Activated CD4-positive, alpha-beta T cell treated with anti-CD3 and anti-CD28 coated beads, Interleukin-2, amount 50 U/mL, for 24 hours (primary cell): Measurements from ENCODE around the gene SLC25A19.
"Not testable (repeated sequence)": the region's sequence is repeated elsewhere in the genome, so short reads cannot be mapped to it uniquely, and the experiment has no call there.

Experiments
- DNase-seq, 2 donors: peaks; one replicate each; pipeline ENCODE4 v3.0.0-alpha.2; 2020; ENCODE audit warnings: low read depth in 1 of 2, low spot score in 1 of 2

SLC25A19 gene

DNA sequence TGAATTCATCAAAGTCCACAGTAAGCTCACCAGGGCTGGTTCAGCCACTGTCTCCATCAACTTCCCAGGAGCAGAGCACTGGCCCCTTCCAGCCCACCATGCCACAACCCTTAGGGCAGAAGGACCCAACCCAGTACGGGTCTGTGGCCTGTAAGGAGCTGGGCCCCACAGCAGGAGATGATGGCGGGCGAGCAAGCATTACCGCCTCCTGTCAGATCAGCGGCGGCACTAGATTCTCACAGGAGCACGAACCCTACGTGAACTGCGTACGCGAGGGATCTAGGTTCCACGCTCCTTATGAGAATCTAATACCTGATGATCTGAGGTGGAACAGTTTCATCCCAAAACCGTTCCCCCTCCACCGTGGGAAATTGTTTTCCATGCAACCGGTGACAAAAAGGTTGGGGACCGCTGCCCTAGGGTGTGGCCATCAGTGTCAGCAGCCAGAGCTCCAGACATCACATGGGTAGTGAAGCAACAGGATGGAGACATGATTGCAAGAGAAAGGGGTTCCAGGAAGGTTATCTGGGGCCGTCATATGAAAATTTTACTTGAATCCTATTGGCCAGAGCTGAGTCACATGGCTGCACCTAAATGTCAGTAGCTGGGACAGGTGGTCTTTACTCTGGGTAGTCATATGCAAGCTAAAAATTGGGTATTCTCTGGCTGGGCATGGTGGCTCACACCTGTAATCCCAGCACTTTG is 12.4 kb upstream of the SLC25A19 start:
- DNase-seq, result no peak

DNA sequence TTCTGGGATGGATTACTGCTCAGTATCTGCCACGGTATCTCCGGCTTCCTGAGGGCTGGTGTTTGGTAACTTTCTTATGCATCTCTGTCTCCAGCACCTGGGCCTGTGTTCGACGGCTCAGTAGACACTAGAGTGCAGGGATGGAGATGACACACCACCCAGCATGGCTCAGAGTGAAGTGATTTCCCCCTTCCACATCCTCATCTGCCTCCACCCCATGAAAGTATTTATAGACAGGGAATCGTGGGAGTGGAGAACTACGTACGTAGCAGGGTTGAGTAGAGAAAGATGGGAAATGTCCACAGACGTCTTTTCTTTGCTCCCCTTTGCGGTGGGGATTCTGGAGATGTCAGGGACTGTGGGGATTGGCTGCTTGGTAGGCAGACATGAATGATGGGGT is 11.8 kb upstream of the SLC25A19 start:
- DNase-seq, result no peak

DNA sequence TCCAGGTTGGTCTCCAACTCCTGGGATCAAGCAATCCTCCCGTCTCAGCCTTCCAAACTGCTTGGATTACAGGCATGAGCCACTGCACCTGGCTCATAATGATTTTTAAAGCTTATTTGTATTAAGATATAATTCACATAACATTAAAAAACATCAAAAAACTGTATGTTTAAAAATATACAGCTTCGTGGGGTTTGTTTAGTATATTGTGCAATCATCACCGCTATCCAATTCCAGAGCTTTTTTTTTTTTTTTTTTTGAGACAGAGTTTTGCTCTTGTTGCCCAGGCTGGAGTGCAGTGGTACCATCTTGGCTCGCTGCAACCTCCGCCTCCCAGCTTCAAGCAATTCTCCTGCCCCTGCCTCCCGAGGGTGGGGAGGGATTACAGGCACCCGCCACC is 11.0 kb upstream of the SLC25A19 start:
- no peak for DNase-seq

DNA sequence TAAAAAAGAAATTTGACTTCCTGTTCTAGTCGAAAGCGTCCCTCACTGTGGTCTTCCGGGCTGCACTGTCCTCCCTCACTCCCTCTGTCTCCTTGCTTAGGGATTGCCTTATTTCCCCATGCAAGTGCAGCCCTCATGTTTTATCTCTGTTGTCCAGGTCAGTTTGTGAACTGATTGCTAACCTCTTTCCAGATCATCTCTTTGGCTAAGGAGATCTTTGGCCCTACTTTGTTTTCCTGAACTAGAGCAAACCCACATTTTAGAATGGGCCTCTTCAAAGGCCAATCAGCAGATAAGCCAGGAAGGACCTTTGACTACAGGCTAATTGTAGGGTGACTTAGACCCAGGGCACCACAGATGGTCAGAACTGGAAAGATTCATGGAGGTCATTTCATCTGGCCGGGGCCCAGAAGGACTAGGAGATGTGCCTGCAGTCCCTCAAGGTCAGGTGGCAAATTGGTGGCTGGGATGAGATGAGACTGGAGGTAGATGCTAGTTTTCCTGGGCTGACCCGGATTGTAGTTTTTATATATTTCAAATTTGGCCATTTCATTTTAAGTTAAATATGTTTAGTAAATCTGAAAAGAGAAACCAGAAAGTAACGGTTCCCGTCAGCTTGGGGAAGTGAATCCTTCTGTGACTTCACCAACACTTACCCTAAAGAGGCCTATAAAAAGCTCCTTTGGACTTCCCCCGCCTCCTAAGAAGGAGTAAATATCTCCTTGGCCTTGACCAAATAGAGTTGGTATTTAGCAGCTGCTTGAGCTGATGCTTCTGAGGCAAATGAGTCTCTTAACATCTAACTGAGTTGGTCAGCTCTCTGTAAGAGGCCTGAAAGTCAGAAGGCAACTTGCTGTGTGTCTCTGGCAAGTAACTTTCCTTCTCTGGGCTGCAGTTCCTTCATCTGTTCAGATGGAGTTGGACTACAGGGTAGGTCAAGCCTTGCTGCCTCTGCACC is 6.2 kb upstream of the SLC25A19 start:
- DNase-seq, result no peak

DNA sequence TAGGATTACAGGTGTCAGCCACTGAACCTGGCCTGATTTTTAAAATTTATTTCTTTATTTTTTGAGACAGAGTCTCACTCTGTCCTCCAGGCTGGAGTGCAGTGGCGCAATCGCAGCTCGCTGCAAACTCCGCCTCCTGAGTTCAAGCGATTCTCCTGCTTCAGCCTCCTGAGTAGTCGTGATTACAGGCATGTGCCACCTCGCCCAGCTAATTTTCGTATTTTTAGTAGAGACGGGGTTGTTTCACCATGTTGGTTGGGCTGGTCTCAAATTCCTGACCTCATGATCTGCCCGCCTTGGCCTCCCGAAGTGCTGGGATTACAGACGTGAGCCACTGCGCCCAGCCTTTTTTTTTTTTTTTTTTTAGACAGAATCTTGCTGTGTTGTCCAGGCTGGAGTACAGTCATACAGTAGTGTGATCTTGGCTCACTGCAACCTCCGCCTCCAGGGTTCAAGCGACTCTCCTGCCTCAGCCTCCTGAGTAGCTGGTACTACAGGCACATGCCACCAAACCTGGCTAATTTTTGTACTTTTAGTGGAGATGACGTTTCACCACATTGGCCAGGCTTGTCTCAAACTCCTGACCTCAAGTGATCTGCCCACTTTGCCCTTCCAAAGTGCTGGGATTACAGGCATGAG is 3.7 kb upstream of the SLC25A19 start:
- not testable (repeated sequence) for DNase-seq

DNA sequence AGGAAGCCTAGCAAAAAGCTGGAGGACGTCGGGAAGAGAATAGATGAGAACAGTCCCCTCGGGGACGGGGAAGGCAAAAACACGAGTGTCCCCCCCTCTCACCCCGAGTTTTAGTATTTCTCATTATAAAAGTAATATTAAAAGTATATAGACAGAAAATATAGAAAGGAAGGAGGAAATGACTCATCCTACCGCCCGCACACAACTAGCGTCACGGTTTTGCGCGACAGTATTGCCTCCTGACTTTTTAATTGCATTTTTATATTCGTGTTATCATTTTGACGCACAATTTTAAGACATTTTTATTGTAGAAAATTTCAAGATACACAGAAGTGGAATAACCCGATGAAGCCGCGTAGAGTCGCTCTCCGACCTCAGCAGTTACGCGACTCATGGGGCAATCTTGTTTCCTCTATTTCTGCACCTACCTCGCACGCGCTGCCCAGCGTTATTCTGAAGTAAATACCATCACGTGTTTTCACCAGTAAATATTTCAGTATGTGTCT is 652 bp upstream of the SLC25A19 start:
- DNase-seq, result peak; percentile 58 to 68

DNA sequence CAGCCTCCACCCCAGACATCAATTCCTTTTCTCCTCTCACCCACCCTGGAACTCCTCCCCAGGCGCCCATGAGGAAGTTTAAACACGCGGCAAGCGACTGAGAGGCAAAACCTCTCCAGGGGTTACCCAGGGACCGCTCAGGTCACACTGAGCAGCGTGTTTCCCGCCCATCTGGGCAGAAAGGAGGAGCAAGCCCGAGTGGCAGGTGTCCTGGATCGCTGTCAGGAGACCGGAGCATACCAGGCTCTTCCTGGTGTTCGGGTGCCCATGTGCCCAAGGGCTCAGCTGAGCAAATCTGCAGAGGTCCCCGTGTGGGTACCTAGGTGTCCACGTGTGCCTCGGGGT is 491 bp downstream of the SLC25A19 start:
- DNase-seq, result peak in 1 of 2 donors; percentile 36

DNA sequence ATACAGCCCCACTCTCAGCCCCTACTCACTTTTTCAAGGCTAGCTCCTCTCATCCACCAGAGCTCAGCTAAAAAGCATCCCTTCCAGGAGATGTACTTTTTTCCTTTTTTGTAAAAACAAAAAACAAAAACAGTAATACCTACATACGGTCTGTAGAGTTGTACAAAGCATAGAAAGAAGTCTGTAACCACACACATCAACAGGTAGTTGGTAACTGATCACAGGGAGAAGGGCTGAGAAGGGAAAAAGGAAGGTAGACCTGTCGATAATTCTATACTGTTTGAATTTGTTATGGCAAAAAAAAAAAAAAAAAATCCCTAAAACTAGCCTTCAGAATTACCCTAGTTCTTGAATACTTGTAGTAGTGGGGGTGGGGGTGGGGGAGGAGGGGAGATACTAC is 874 bp downstream of the SLC25A19 start:
- no peak for DNase-seq

DNA sequence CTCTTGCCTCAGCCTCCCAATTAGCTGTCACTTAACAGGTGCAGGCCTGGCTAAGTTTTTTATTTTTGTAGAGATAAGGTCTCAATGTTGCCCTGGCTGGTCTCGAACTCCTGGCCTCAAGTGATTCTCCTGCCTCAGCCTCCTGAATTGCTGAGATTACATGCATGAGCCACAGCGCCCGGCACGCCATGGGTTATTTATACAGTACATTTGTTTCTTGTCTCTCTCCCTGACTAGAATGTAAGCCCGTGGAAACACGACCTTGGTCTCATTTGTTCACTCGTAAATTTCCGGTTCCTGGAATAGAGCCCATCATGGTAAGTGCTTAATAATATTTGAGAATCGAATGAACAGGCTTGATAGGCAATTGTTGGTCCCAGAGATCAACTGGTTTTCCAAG is 2.0 kb downstream of the SLC25A19 start:
- DNase-seq, result no peak

DNA sequence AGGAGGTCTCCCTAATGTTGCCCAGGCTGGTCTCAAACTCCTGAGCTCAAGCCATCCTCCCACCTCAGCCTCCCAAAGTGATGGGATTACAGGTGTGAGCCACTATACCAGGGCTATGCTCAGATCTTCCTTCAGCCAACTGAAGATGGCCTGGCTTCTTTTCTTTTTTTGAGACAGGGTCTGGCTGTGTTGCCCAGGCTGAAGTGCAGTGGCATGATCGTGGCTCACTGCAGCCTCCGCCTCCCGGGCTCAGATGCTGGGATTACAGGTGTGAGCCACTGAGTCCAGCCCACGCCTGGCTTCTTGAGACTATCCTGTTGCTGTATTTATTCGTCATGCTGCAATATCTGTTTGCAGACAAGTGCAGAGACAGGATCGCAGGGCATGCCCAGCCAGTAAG is 4.1 kb downstream of the SLC25A19 start:
- DNase-seq, result no peak

DNA sequence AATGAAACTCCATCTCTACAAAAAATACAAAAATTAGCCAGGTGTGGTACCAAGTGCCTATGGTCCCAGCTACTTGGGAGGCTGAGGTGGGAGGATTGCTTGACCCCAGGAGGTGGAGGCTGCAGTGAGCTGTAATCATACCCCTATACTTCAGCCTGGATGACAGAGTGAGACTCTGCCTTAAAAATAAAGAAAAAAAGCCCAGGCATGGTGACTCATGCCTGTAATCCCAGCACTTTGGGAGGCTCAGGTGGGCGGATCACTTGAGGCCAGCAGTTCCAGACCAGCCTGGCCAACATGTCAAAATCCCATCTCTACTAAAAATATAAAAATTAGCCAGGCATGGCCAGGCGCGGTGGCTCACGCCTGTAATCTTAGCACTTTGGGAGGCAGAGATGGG is 9.0 kb downstream of the SLC25A19 start:
- DNase-seq, result not testable (repeated sequence)

DNA sequence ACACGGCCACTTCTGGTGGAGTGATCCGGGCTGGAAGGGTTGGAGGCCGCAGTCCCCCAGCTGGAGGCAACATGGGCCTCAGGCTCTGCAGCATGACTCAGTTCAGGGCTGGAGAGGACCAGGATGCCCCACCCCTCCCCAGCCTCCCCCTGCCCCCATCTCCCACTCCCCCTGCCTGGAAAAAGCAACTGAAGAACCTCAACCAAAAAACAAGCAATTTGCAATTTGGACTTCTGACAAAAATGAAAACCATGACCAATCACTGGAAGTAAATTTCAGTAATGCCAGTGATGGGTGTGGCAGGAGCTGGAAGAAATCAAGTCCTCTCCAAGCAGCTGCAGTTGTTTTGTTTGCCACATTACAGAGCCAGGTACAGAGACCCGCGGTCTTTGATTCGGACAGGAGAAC is 11.6 kb downstream of the SLC25A19 start:
- DNase-seq, result no peak

DNA sequence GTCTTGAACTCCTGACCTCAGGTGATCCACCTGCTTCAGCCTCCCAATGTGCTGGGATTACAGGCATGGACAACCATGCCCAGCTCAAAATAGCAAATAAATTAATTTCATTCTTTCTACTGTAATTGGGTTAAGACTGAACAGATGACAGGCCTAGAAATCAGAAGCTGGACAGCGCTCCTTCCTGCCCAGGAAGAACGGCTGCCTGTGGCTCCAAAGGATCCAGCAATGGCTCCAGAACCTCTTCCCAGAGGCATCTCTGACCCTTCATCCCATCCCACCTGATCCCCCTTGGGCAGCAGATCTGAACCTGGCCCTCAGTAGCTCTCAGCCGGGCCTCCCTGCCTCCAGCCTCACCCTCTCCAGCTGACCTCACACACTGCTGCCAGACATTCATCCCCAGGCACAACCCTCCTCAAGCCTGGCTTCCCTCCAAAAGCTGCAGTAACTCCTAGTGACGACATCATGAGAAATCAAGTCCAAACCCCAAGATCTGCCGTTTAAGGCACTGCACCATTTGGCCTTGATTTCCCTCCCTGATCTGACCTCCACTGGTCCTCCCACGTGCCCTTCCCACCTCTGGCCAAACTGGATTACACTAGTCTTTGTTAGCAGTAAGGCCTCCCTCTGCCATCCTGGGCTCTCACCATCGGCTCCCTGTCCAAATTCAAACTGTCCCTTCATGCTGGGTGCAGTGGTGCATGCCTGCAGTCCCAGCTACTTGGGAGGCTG is 15.1 kb downstream of the SLC25A19 start:
- DNase-seq, result no peak

DNA sequence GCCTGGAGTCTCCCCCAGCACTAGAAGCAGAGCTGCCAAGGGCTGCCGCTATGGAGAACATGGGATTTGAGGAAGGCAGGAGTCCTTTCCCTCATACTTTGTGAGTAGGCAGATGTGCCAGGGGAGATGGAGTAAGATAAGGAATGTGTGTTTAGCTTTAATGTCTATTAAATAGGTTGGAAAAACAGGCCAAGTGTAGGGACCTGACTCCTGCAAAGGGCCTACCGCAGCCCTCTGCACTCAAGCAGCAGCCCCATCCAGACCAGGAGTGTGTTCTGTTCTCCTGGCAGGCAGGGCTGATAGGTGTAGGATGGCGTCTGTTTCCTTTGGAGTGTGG is 16.4 kb downstream of the SLC25A19 start:
- no peak for DNase-seq

DNA sequence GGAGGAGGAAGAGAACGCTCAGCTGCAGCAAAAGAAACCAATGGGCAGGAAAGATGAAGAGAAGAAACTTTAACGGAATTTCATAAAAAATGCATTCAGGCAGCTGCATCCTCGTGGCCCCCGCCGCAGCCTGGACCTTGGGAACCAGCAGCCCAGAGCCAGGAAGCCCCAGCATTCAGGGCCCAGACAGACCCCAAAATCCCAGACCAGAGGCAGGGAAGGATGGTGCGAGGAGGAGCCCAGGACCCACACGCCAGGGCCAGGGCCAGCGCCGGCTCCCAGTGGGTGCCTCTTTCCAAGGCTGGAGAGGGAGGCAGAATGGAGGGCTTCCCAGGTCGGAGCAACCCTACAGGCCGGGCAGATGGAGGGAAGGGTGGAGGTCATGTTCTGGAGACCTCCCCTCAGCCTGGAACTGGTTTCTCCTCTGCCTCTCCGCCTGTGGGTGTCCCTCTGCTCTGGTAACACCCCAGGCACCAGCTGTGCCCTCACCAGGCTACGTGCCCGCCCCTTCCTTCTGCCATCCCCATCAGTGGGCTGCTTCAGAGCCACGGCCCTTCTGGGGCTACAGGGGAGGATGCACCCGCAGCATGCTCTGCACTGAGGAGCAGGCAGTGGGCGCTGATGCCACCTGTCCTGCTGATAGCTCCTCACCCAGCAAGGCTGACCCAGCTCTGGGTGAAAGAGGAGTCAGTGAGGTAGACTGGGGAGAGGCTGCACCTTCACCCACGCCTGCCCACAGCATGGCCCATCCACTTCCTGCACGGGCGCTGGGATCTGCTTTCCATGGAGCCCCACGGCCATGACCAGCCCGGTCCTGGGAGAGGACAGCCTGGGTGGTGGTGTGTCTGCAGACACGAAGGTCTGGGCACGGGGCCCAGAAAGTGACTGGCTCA is 17.0 kb downstream of the SLC25A19 start:
- no peak for DNase-seq

DNA sequence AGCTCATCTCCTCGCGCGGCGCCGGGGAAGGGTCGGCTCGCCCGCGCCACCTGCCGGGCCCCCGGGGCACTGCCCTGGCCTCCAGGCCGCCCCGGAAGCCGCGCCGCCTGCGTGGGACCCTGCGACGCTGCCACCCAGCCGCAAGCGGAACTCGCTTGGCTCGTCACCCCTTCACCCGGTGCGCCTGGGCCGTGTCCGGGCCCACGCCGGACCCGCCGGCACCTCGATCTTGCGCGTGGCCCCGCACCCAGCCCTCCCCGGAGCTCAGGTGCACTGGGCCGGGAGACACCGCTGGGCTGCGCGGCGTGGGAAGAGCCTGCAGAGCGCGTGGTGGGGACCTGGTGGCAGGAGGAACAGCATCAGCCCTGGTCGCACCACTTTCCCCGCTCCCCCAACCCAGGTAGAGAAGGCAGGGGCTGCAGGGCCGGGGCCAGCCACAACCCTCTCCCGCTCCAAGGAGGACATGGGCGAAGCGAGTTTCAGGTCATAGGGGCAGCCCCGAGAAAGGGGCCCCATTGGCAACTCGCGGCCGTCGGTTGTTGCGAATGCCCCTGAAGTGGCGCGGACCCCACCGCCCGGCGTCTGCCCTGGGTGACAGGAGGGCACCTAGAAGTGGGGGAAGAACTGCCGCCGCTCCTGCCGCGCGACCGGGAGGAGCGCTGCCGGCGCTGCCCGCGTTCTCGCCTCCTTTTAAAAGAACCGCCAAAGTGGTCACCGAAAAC is 17.8 kb downstream of the SLC25A19 start:
- DNase-seq, result peak; percentile 83 to 85

DNA sequence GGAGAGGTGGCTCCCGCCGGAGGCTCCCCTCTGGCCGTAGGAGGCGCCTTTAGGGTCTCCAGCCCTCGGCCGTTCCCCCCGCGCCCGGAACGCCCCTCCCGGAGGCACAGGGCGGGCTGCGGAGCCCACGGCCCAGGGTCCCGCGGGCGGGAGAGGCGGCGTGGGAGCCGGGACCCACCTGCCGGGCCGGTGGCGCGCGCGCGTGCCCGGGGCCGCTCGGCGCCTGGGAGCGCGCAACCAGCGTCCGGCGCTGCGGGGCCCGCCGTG is 18.3 kb downstream of the SLC25A19 start, which contains the start of gene MIF4GD:
MIF4GD (minus strand) TSS at position 266 of the 267 bp plus-strand sequence. CDS start 1,036 bp downstream, outside the sequence.
- DNase-seq, result no peak

DNA sequence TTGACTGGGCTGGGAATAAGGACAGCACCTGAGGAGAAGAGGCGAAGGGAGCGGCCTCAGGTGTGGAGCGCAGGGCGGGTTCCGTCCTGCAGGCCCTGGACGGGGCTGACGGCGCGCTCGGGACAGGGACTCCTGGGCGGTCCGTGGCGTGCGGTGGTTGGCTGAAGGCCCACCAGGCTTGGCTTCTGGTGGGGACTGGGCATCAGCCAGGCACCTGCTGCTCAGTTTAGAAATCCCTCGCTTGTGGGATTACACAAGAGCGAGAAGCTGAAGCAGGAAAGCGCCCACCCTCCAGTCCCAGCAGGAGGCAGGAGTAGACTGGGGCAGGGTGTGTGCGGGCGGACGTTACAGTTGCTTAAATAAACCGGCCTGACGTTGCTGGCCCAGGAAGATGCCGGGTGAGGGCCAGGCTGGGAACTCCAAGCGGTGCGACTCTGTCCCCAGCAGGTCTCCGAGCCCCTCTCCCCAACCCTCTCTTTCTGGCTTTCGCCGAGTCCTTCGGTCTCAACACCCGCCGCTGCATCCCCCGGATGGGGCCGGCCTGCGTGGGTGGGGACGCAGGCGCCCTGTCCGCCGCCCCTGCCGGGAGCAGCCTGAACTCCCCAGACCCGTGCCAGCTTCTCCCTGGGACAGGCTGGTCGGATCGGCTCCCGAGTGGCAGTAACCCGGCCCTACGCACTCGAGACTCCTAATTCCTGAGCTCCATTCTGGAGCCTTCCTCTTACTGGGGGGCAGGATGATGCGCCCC is 18.8 kb downstream of the SLC25A19 start:
- DNase-seq, result peak; percentile 39 to 41

DNA sequence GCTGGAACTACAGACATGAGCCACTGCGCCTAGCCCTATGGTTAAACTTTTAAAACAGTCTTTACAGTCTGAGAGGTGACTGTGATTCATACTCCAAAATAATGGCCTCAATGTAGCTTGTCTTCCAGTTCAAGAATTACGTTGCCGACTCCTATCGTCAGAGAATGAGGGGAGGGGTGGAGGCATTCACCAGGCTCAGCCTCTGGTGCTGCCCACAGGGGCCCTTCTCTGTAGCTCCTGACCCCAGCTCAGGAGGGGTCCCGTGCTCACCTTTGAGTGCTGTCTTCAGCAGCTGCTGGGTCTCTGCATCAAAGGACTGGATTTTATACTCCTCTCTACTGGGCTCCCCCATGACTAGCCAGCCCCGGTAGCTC is 19.4 kb downstream of the SLC25A19 start:
- no peak for DNase-seq
